Glomerular visceral epithelial cell (primary cell): ENCODE measurements around the gene UNC93B1.

ENCODE experiments used
- DNase-seq: peaks from one replicate; pipeline ENCODE4 v3.0.0-alpha.2; 2016; ENCODE audit errors: extremely low spot score

The UNC93B1 gene

DNA sequence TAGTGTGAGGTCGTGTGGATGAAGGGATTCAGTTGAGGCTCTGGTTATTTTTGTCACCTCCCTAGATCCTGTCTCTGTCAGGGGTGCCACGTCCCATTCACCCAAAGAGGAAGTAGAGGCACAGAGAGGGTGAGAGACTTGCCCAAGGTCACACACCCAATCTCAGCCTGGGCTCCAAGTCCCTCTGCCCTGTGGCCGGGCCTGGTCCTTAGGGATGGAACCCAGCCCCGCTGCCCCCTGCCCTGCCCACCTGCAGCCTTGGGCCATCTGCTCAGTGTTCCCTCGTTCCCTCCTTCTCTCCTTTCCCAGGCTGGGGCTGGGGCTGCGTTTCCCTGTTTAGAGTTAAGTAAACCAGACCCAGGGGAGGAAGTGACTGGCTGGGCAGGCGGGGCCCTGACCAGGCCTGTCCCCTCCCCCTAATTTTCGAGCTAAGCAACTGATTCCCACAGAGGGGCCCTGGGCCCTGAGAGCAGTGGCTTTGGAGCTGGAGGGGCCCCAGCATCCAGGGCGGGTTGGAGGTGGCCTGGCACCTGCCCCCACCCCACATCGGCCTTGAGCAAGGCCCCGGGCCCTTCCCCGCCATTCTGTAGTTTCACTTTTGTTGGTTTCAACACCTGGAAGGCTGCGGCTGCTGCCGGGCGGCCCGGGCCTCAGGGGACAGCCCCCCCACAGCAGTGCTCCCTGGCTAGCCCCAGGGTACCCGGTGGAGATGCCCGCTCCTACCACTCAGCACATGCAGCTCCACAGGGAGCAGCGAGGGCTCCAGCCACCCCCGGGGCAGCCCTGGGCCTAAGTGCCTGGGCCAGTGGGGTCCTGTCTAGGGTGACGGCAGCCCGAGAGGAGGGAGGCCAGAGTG lies 36.4 kb upstream of the UNC93B1 start:
- peak; percentile 55 for DNase-seq

DNA sequence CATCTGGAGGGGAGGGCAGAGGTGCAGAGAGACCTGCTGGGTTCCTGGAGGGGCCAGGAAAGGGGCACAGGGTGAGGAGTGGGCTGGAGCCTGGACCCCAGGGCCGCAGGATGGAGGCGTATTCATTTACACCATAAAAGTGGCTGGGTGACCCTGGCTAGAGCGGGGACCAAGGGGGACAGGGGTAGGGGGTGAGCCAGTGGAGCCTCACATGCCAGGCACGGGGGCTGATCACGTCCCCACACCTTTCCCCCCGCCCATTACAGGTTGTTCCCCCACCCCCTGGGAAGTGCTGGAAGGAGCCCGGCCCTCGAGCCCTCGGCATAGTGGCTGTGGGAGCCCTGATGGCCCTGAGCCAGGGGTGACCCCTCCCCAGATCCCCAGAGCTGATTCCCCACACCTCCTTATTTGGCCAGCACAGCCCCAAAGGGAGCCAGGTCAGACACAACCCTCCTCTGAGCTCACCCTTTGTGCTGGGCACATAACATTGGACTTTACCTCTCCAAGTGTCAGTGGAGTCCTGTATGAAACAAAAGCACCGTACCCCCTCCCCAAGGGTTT lies 35.7 kb upstream of the UNC93B1 start:
- no peak for DNase-seq

DNA sequence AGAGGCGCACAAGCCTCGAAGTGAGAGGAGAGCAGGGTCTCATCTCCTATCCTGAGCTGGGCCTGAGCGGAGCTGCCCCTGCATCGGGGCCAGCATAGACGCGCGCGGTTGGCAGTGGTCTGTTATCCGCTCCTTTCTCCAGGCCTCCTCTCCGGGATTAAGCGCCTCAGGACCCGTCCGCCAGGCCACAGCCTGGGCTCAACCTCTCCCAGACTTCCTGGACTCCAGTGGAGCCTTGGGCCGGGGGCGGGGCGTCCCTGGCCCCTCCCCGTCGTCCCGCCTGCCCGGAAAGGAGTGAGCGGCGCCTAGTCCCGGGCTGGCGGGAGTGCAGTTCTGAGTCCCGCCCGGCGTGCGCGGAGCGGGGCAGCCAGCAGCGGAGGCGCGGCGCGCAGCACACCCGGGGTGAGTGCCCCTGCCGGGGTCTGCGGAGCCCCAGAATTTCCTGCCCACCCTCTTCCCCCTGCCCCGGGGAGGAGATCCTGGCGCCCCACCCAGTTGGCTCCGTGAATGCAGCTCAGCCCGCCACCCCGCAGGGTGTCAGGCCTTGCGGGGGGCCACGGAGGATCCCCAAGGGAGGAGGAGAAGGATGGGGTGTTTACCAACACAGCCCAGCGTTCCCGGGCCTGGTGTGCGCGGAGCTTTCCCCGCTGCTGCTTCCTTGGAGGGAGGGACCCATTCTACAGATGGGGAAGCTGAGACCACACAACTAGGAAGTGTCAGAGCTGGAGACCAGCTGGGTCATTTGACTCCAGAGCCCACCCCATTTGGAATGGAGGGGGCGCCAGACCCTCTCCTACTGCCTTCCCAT lies 35.0 kb upstream of the UNC93B1 start, which contains the start of gene TCIRG1:
TCIRG1 (plus strand) TSS at position 308 of the 808 bp plus-strand sequence. CDS start 2,247 bp downstream, outside the sequence.
- DNase-seq = peak; percentile 80

DNA sequence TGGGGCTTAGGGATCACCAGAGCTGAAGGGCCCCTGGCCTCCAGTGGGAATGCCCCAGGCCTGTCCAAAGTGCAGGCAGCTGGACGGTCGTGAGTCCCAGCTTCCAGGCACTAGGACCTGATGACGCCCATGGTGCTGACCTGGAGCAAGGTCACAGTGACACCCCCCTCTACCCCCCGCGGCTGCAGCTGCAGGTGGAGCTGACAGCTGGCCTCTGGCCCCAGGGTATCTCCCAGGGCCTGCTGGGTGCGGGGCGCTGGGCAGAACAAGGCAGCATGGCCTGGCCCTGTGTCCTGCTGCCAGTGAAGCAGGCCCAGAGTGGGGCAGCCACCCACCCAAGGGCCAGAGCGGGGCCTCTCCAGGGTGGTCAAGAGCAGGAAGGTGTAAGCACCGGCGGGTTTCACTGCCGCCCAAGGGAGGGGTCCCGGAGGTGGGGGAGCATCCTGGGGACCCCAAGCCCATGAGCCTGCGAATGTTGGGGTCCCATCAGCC lies 34.4 kb upstream of the UNC93B1 start:
- no peak for DNase-seq

GRCh38 chr11:68037411-68038225 lies 33.7 kb upstream of the UNC93B1 start:
- no peak for DNase-seq

GRCh38 chr11:68036717-68037239 lies 32.9 kb upstream of the UNC93B1 start:
- DNase-seq = no peak

DNA sequence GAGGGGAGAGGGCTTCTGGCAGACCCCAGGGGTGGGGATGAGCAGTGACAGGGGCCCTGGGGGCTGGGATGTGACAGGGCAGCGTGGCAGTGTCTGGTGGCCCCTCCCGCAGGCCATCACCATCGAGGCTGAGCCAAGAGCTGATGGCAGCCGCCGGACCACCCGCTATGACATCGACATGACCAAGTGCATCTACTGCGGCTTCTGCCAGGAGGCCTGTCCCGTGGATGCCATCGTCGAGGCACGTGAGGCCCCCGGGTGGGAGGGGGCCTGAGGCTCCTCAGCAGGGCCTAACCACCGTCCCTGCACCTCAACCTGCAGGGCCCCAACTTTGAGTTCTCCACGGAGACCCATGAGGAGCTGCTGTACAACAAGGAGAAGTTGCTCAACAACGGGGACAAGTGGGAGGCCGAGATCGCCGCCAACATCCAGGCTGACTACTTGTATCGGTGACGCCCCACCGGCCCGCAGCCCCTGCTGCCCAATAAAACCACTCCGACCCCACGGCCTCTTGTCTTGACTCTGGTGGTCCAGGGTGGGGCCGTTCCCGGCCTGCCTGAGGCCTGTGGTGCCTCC lies 32.3 kb upstream of the UNC93B1 start:
- no peak for DNase-seq

- DNase-seq = no peak
Observed at GRCh38 chr11:68035266-68035876, 31.5 kb upstream of the UNC93B1 start.

- DNase-seq = no peak
Observed at GRCh38 chr11:68033708-68034045, 29.8 kb upstream of the UNC93B1 start.

GRCh38 chr11:68032997-68033707 lies 29.3 kb upstream of the UNC93B1 start:
- no peak for DNase-seq

DNA sequence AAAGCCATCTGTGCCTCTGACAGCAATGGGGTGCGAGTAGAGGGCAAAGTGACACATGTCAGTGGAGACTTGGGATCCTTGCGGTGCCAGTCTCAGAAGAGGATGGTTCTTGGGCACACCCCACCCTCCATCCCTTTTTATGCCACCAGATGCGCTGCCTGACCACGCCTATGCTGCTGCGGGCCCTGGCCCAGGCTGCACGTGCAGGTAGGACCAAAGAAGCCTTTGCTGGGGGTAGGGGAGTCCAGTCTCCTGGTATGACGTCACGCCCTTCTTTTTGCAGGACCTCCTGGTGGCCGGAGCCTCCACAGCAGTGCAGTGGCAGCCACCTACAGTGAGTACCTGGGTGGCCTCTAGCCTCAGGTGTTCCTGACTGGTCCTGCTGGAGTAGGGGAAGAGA lies 28.1 kb upstream of the UNC93B1 start:
- DNase-seq = no peak

GRCh38 chr11:68031144-68031464 lies 27.2 kb upstream of the UNC93B1 start:
- no peak for DNase-seq

DNA sequence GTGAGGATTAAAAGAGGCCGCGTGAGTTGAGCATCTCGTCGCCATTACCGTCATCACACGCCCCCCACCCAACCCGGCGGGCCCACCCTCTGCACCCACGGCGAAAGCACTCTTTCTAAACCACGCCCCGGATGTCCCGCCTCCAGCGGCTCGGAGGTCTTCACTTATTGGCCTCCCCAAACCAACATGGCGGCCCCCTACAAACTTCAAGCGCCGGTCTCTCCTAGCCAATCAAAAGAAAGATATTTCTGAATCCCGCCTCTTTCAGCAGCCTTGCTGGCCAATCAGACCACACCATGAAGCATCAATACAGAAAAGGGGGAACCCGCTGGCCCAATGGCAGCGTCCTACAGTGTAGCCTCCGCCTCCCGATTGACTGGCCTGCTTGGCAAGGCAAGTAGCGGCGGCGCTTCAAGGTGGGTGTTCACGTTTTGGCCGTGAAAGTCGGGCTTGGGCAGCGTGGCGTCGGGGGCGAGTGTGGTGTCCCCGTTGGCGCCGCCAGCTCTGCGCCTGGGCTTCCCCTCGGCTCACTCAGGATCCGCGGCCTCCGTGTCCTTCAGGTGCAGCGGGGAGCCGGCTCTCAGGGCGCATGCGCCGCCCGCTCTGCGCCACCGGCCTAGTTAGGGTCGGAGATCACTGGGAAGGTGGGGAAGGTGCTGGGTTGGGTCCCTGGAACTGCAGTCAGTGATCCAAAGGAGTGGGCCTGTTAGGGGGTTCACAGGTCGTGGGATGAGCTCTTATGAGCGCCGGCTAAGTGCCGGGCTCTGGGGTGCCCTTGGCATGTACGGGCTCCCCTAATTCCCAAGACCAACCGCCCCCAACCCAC lies 26.6 kb upstream of the UNC93B1 start, which contains the start of gene NDUFS8:
NDUFS8 (plus strand) TSS at position 364 of the 826 bp plus-strand sequence. CDS start 1,471 bp downstream, outside the sequence.
- peak; percentile 99 for DNase-seq

- DNase-seq = peak; percentile 65
Observed at GRCh38 chr11:68028802-68029545, 25.1 kb upstream of the UNC93B1 start.

- DNase-seq = no peak
Observed at GRCh38 chr11:68027667-68028066, 23.8 kb upstream of the UNC93B1 start.

- DNase-seq = peak; percentile 54
Observed at GRCh38 chr11:68026391-68027105, 22.7 kb upstream of the UNC93B1 start.

- DNase-seq = no peak
Observed at GRCh38 chr11:68025047-68025446, 21.1 kb upstream of the UNC93B1 start.

- no peak for DNase-seq
Observed at GRCh38 chr11:68024508-68024907, 20.6 kb upstream of the UNC93B1 start.
